ENCODE measurements around the gene COG6.

Gene COG6

GRCh38 chr13:39682310-39682709 lies 26.8 kb downstream of the COG6 start:
- no peak for DNase-seq (ENCODE audit: low read depth)

GRCh38 chr13:39682788-39683187 lies 27.3 kb downstream of the COG6 start:
- no peak for DNase-seq (ENCODE audit: low read depth)

GRCh38 chr13:39684531-39685137 lies 29.2 kb downstream of the COG6 start:
- DNase-seq (ENCODE audit: low read depth): no peak

- DNase-seq (ENCODE audit: low read depth): no peak
These were observed 30.2 kb downstream of the COG6 start for GRCh38 chr13:39685652-39686051.

- DNase-seq (ENCODE audit: low read depth): no peak
These were observed 32.8 kb downstream of the COG6 start for GRCh38 chr13:39688278-39688677.

GRCh38 chr13:39688699-39689405 lies 33.4 kb downstream of the COG6 start:
- DNase-seq (ENCODE audit: low read depth): no peak

GRCh38 chr13:39692660-39693438 lies 37.4 kb downstream of the COG6 start:
- DNase-seq (ENCODE audit: low read depth): no peak

GRCh38 chr13:39699274-39699673 lies 43.8 kb downstream of the COG6 start:
- no peak for DNase-seq (ENCODE audit: low read depth)

- DNase-seq (ENCODE audit: low read depth): no peak
These were observed 57.2 kb downstream of the COG6 start for GRCh38 chr13:39712626-39713025.

- no peak for DNase-seq (ENCODE audit: low read depth)
These were observed 73.7 kb downstream of the COG6 start for GRCh38 chr13:39729156-39729555.

- DNase-seq (ENCODE audit: low read depth): no peak
These were observed 79.5 kb downstream of the COG6 start for GRCh38 chr13:39734952-39735351.

GRCh38 chr13:39737047-39737446 lies 81.6 kb downstream of the COG6 start:
- no peak for DNase-seq (ENCODE audit: low read depth)

GRCh38 chr13:39740761-39741160 lies 85.3 kb downstream of the COG6 start:
- no peak for DNase-seq (ENCODE audit: low read depth)

- no peak for DNase-seq (ENCODE audit: low read depth)
These were observed 93.5 kb downstream of the COG6 start for GRCh38 chr13:39748961-39749360.

- DNase-seq (ENCODE audit: low read depth): no peak
These were observed 94.1 kb downstream of the COG6 start for GRCh38 chr13:39749528-39749927.

- no peak for DNase-seq (ENCODE audit: low read depth)
These were observed 96.3 kb downstream of the COG6 start for GRCh38 chr13:39751805-39752204.

GRCh38 chr13:39760521-39760920 lies 105.1 kb downstream of the COG6 start:
- DNase-seq (ENCODE audit: low read depth): no peak

- no peak for DNase-seq (ENCODE audit: low read depth)
These were observed 110.5 kb downstream of the COG6 start for GRCh38 chr13:39765801-39766463.

- DNase-seq (ENCODE audit: low read depth): no peak
These were observed 111.1 kb downstream of the COG6 start for GRCh38 chr13:39766464-39767158.

- no peak for DNase-seq (ENCODE audit: low read depth)
These were observed 112.5 kb downstream of the COG6 start for GRCh38 chr13:39767791-39768517.

- no peak for DNase-seq (ENCODE audit: low read depth)
These were observed 113.5 kb downstream of the COG6 start for GRCh38 chr13:39768962-39769361.
